K562 (cell line): ENCODE results near the gene CERS3.

Experiments used
- BRCA1 ChIP-seq, 2 experiments: fragments of 450-650 bp in 1 of 2; sonication (generic) in 1 of 2; formaldehyde crosslinking in 1 of 2; IDR thresholded peaks; 2 replicates each; pipeline versions ENCODE4 v1.5.0 to v1.6.1; 2017 to 2020; ENCODE audit warnings: mild to moderate bottlenecking in 1 of 2, missing genetic modification reagents in 1 of 2
- MAFK ChIP-seq: IDR thresholded peaks from 2 replicates; pipeline ENCODE4 v1.6.1; 2011; ENCODE audit warnings: low read length, improper control_type of control experiment
- NFE2 ChIP-seq: IDR thresholded peaks from 2 replicates; pipeline ENCODE4 v1.6.1; 2014; ENCODE audit warnings: antibody characterized with exemption, low read depth
- NFRKB ChIP-seq: fragments of 450-650 bp; IDR thresholded peaks from 2 replicates; pipeline ENCODE4 v1.6.1; 2016; ENCODE audit warnings: low read depth
- ZBTB7A ChIP-seq: IDR thresholded peaks from 2 replicates; pipeline ENCODE4 v1.6.1; 2011; ENCODE audit warnings: low read depth, mild to moderate bottlenecking, low read length, moderate library complexity, borderline replicate concordance; ENCODE audit not compliant: control insufficient read depth
- TF ChIP-seq, protein P1 (sequence below), 3 experiments: IDR thresholded peaks in 2 of 3; conservative IDR thresholded peaks in 1 of 3; 2 replicates each; pipeline ENCODE4 v1.5.1; 2011 to 2012; ENCODE audit warnings: low read length in 3 of 3, mild to moderate bottlenecking in 3 of 3, control low read depth in 2 of 3, improper control_type of control experiment in 1 of 3, inconsistent platforms in 1 of 3, low read depth in 1 of 3, mixed read lengths in 1 of 3, moderate library complexity in 1 of 3; ENCODE audit not compliant: insufficient read depth in 2 of 3

DNA sequence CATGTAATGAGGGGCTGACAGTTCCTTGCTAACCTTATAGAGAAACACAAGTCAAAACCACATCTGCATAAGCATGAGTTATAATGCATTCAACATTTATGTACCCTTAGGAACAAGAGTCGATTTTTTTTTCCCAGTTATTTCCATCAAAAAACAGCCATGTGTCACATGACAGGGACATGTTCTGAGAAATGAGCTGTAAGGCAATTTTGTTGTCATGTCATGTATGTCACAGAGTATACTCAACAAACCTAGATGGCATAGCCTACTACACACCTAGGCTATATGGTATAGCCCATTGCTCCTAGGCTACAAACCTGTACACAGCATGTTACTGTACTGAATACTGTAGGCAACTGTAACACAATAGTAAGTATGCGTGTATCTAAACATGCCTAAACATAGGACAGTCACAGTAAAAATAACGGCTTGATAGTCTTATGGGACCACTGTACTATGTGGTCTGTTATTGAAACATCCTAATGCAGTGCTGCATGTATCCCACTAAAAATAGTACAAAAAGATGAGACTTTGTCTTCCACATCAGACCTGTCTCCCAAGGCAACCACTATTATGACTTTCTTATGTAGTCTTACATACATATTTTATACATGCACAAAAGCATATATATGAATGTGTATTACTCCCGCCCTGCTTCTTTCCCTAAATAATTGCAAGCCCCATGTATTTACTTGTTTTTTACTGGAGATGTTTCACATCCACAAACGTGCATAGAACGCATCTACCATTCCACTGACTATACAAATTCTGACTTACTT is 38.3 kb upstream of the CERS3 start:
- TF ChIP-seq, protein P1, sequence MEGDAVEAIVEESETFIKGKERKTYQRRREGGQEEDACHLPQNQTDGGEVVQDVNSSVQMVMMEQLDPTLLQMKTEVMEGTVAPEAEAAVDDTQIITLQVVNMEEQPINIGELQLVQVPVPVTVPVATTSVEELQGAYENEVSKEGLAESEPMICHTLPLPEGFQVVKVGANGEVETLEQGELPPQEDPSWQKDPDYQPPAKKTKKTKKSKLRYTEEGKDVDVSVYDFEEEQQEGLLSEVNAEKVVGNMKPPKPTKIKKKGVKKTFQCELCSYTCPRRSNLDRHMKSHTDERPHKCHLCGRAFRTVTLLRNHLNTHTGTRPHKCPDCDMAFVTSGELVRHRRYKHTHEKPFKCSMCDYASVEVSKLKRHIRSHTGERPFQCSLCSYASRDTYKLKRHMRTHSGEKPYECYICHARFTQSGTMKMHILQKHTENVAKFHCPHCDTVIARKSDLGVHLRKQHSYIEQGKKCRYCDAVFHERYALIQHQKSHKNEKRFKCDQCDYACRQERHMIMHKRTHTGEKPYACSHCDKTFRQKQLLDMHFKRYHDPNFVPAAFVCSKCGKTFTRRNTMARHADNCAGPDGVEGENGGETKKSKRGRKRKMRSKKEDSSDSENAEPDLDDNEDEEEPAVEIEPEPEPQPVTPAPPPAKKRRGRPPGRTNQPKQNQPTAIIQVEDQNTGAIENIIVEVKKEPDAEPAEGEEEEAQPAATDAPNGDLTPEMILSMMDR (IDR thresholded peaks at IDR 0.05 in 2 of 3, conservative IDR thresholded peaks at IDR 0.05 in 1 of 3; ENCODE audit: insufficient read depth in 2 of 3, low read depth in 1 of 3, low read length in 3 of 3): no peak
- no peak for TF ChIP-seq NFE2
- no peak for TF ChIP-seq NFRKB
- no peak for TF ChIP-seq MAFK
- TF ChIP-seq BRCA1 (IDR thresholded peaks at IDR 0.05): no peak
- no peak for TF ChIP-seq BRCA1 (CRISPR knock-in tag; IDR thresholded peaks at IDR 0.05)
- no peak for TF ChIP-seq ZBTB7A
